Activated CD4-positive, alpha-beta T cell treated with anti-CD3 and anti-CD28 coated beads, Interleukin-2, amount 50 U/mL, for 4 hours (primary cell): ENCODE measurements around the gene SHOX.

Experiments
- DNase-seq, 2 experiments: peaks; one replicate each; pipeline ENCODE4 v3.0.0-alpha.2; 2020

The SHOX gene

GRCh38 chrX:675279-675954 is 44.8 kb downstream of the SHOX start:
- DNase-seq, result no peak

GRCh38 chrX:675955-676295 is 45.3 kb downstream of the SHOX start:
- DNase-seq, result no peak

- no peak for DNase-seq
Measured at GRCh38 chrX:677376-677775, 46.8 kb downstream of the SHOX start.

GRCh38 chrX:679291-679979 is 48.8 kb downstream of the SHOX start:
- no peak for DNase-seq

GRCh38 chrX:680062-680461 is 49.5 kb downstream of the SHOX start:
- no peak for DNase-seq

GRCh38 chrX:681989-682388 is 51.4 kb downstream of the SHOX start:
- DNase-seq, result no peak

GRCh38 chrX:682892-683291 is 52.3 kb downstream of the SHOX start:
- DNase-seq, result no peak

GRCh38 chrX:683576-683975 is 53.0 kb downstream of the SHOX start:
- DNase-seq, result no peak

- no peak for DNase-seq
Measured at GRCh38 chrX:685120-686032, 54.8 kb downstream of the SHOX start.

- DNase-seq, result no peak
Measured at GRCh38 chrX:689983-690382, 59.4 kb downstream of the SHOX start.

- no peak for DNase-seq
Measured at GRCh38 chrX:694800-695199, 64.2 kb downstream of the SHOX start.

GRCh38 chrX:698206-698605 is 67.6 kb downstream of the SHOX start:
- no peak for DNase-seq

GRCh38 chrX:700936-701335 is 70.3 kb downstream of the SHOX start:
- DNase-seq, result no peak

GRCh38 chrX:701673-702072 is 71.1 kb downstream of the SHOX start:
- no peak for DNase-seq

- DNase-seq, result no peak
Measured at GRCh38 chrX:703466-703865, 72.9 kb downstream of the SHOX start.

- no peak for DNase-seq
Measured at GRCh38 chrX:703866-704265, 73.3 kb downstream of the SHOX start.
